Right lobe of liver (tissue), 6 donors: Measurements from ENCODE around the gene C12orf57. TPM values are rescaled to one million over a fixed set of nuclear protein-coding genes. Genes with fewer than 3 reads are reported as not detected.

ENCODE experiments used
- ATAC-seq, 4 donors: fragments of 200-7000 bp; cut with Tn5 transposase; one replicate each; pipeline ENCODE4 v1.9.1; 2020; ENCODE audit warnings: mild to moderate bottlenecking in 4 of 4, moderate library complexity in 4 of 4
- DNase-seq, 3 donors: peaks; one replicate each; pipeline ENCODE4 v3.0.0-alpha.2; 2020
- H3K27ac ChIP-seq, 3 donors: fragments of 200-600 bp; one replicate each; pipeline ENCODE4 v1.8.0; 2022
- H3K27me3 ChIP-seq, 2 donors: fragments of 200-600 bp; one replicate each; pipeline ENCODE4 v1.8.0; 2022
- H3K36me3 ChIP-seq, 4 donors: fragments of 200-600 bp; sonication (generic) in 1 of 4; one replicate each; pipeline versions ENCODE4 v1.5.1 to v1.8.0; 2017 to 2022; ENCODE audit warnings: control low read depth in 1 of 4
- H3K4me1 ChIP-seq, 4 donors: fragments of 200-600 bp; sonication (generic) in 1 of 4; one replicate each; pipeline versions ENCODE4 v1.5.1 to v1.8.0; 2017 to 2022; ENCODE audit warnings: control low read depth in 1 of 4
- H3K4me3 ChIP-seq, 3 donors: fragments of 200-600 bp; one replicate each; pipeline ENCODE4 v1.8.0; 2022
- H3K9me3 ChIP-seq, 4 donors: fragments of 200-600 bp; sonication (generic) in 1 of 4; one replicate each; pipeline versions ENCODE4 v1.5.1 to v1.8.0; 2017 to 2022; ENCODE audit warnings: control low read depth in 1 of 4
- CTCF ChIP-seq, 4 donors: fragments of 200-600 bp in 3 of 4; fragments of 450-650 bp in 1 of 4; IDR thresholded peaks; one replicate each; pipeline versions ENCODE4 v1.5.1 to v1.8.0; 2016 to 2022; ENCODE audit warnings: antibody characterized with exemption in 4 of 4, mild to moderate bottlenecking in 2 of 4
- POLR2A ChIP-seq: fragments of 450-650 bp; IDR thresholded peaks from one replicate; pipeline ENCODE4 v1.6.1; 2017; ENCODE audit warnings: antibody characterized with exemption, mild to moderate bottlenecking
- WGBS: methylation state at CpG from one replicate; pipeline ENCODE4 v1.1.6; 2018; ENCODE audit warnings: low coverage, low lambda C conversion rate; ENCODE audit not compliant: insufficient coverage; ENCODE audit errors: missing lambda C conversion rate; 5-methylcytosine and 5-hydroxymethylcytosine counted together
- intact Hi-C, 2 donors: fragments of 100-400 bp; cut with DNase I; formaldehyde crosslinking; loops; one replicate each; pipeline versions ENCODE4 v1.11.2 to v1.14.1; 2022
- total RNA-seq, 6 experiments: library from RNA; depleted of rRNA in 2 of 6; stranded (reverse); fragments of >200 nt in 2 of 6; fragmentation: NEBNext Ultra II Directional in 3 of 6; extraction: Animal tissue kit (Norgen Biotek cat#: 25700) in 3 of 6; gene quantifications; one replicate each; pipeline versions ENCODE4 v1.1.0 to v1.2.4, GENCODE V29; 2016 to 2023
- donor health status: DM: no; HTN: yes; CAD: no.
- donor health status: DM: no; HTN: no; CAD: no.
- donor health status: DM: no; HTN: no; CAD: no.
- donor health status: DM: no; HTN: yes; CAD: no.
- donor health status: DM: no; HTN: yes; CAD: no.

C12orf57 gene
- total RNA-seq, 6 experiments from 2014 or later: 47.6 to 189 (median 70.5) TPM

- Histone ChIP-seq H3K36me3 (peaks cover 6 to 38% (median 25%) of the 10 kb centered on the region in 4 donors), H3K27me3 (no peaks in the 10 kb centered on the region), H3K27ac (no peak overlapping the region), H3K4me1 (peaks cover 0 to 26% (median 5%) of the 10 kb centered on the region in 4 donors), H3K9me3 (no peaks in the 10 kb centered on the region), H3K4me3 (no peak overlapping the region)
- DNase-seq (peak in 1 of 3 donors; percentile 34), ATAC-seq (no peak)
- 50% methylated on average over 7 of the region's 10 CpGs for WGBS
- TF ChIP-seq POLR2A: no peak
- no peak for TF ChIP-seq CTCF (IDR thresholded peaks at IDR 0.05)
- intact Hi-C loops: no loop called here
Observed at GRCh38 chr12:6967651-6968100, 23.9 kb downstream of the C12orf57 start.

GRCh38 chr12:6968426-6968825 is 24.6 kb downstream of the C12orf57 start:
- no peak for TF ChIP-seq POLR2A
- no peak for TF ChIP-seq CTCF (IDR thresholded peaks at IDR 0.05)
- WGBS: 61% methylated on average over 3 of the region's 9 CpGs
- peaks cover 6 to 38% (median 25%) of the 10 kb centered on the region in 4 donors for H3K36me3 ChIP-seq
- intact Hi-C loops: no loop called here
- peak overlapping the region in 1 of 3 donors; percentile 92 for H3K27ac ChIP-seq
- no peaks in the 10 kb centered on the region for H3K27me3 ChIP-seq
- ATAC-seq (no peak), DNase-seq (no peak)
- H3K9me3 ChIP-seq: no peaks in the 10 kb centered on the region
- no peak overlapping the region for H3K4me3 ChIP-seq
- H3K4me1 ChIP-seq: peaks cover 0 to 31% (median 5%) of the 10 kb centered on the region in 4 donors

GRCh38 chr12:6970096-6970527 is 26.3 kb downstream of the C12orf57 start:
- intact Hi-C loops: no loop called here
- Histone ChIP-seq H3K27me3 (no peaks in the 10 kb centered on the region), H3K9me3 (no peaks in the 10 kb centered on the region), H3K4me3 (peak overlapping the region; percentile 91 to 99 (median 99)), H3K4me1 (peaks cover 0 to 31% (median 3%) of the 10 kb centered on the region in 4 donors), H3K36me3 (peaks cover 6 to 51% (median 28%) of the 10 kb centered on the region in 4 donors), H3K27ac (peak overlapping the region; percentile 75 to 92 (median 92))
- ATAC-seq: peak; percentile 8 to 47 (median 36)
- TF ChIP-seq CTCF (IDR thresholded peaks at IDR 0.05) (no peak), POLR2A (no peak)
- no CpG with 5 or more reads among the region's 31 CpGs for WGBS
- DNase-seq: peak in 2 of 3 donors; percentile 68 to 73

GRCh38 chr12:6974180-6974579 is 30.4 kb downstream of the C12orf57 start:
- WGBS: 92% methylated on average over 6 of the region's 6 CpGs
- Histone ChIP-seq H3K27ac (no peak overlapping the region), H3K36me3 (peaks cover 0 to 53% (median 29%) of the 10 kb centered on the region in 4 donors), H3K9me3 (no peaks in the 10 kb centered on the region), H3K4me1 (peaks cover 0 to 20% (median 2%) of the 10 kb centered on the region in 4 donors), H3K4me3 (no peak overlapping the region), H3K27me3 (no peaks in the 10 kb centered on the region)
- TF ChIP-seq POLR2A: no peak
- TF ChIP-seq CTCF (IDR thresholded peaks at IDR 0.05): no peak
- ATAC-seq (no peak), DNase-seq (no peak)
- intact Hi-C loops: no loop called here
